H7 (cell line): ENCODE measurements around the gene LNX1. TPM values are rescaled to one million over a fixed set of nuclear protein-coding genes. Genes with fewer than 3 reads are reported as not detected.

ENCODE experiments used
- DNase-seq: peaks from one replicate; pipeline ENCODE4 v3.0.0; 2012
- H3K27me3 ChIP-seq: 2 replicates; pipeline ENCODE4 v1.6.0; 2011; ENCODE audit warnings: mild to moderate bottlenecking, low read length; ENCODE audit not compliant: control insufficient read depth, insufficient read depth
- H3K36me3 ChIP-seq: replicated peaks from 2 replicates; pipeline ENCODE4 v1.5.1; 2011; ENCODE audit warnings: low read length; ENCODE audit not compliant: control insufficient read depth, insufficient read depth
- H3K4me3 ChIP-seq: 2 replicates; pipeline ENCODE4 v1.5.1; 2011; ENCODE audit warnings: low read depth, mild to moderate bottlenecking, control low read depth, low read length, moderate library complexity; ENCODE audit not compliant: insufficient read depth
- total RNA-seq: library from RNA; depleted of rRNA; stranded (reverse); fragments of >200 nt; shearing (Covaris generic); gene quantifications from 2 replicates; pipeline ENCODE4 v1.2.3, GENCODE V29; 2014

The LNX1 gene
- total RNA-seq, 1 experiment from 2014 or later = 1.6 TPM

DNA sequence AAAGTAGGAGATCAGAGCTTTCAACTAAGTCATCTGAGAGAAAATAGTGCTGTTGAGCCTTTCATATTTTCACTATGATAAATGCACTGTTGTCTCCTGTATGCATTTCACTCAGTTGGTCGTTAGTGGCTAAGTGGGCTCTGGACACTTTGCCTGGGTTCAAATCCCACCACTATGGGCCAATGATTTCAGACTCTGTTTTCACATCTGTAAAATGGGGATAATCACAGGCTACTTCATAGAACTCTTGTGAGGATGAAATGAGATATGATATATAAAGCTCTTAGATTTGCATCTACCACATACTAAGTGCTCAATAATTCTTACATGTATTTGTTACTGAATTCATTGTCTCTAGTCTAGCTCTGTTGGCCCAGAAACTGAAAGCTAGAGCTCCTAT lies 16.8 kb downstream of the LNX1 start:
- Histone ChIP-seq H3K36me3 (no peaks in the 10 kb centered on the region), H3K27me3 (no peaks in the 10 kb centered on the region), H3K4me3 (no peak overlapping the region)
- DNase-seq = no peak

- H3K36me3 ChIP-seq = no peaks in the 10 kb centered on the region
- no peak overlapping the region for H3K4me3 ChIP-seq
- DNase-seq = no peak
- no peaks in the 10 kb centered on the region for H3K27me3 ChIP-seq
These were observed 17.6 kb downstream of the LNX1 start for GRCh38 chr4:53573696-53574095.

- DNase-seq = no peak
- Histone ChIP-seq H3K27me3 (no peaks in the 10 kb centered on the region), H3K36me3 (no peaks in the 10 kb centered on the region), H3K4me3 (no peak overlapping the region)
These were observed 18.7 kb downstream of the LNX1 start for GRCh38 chr4:53572600-53572994.

DNA sequence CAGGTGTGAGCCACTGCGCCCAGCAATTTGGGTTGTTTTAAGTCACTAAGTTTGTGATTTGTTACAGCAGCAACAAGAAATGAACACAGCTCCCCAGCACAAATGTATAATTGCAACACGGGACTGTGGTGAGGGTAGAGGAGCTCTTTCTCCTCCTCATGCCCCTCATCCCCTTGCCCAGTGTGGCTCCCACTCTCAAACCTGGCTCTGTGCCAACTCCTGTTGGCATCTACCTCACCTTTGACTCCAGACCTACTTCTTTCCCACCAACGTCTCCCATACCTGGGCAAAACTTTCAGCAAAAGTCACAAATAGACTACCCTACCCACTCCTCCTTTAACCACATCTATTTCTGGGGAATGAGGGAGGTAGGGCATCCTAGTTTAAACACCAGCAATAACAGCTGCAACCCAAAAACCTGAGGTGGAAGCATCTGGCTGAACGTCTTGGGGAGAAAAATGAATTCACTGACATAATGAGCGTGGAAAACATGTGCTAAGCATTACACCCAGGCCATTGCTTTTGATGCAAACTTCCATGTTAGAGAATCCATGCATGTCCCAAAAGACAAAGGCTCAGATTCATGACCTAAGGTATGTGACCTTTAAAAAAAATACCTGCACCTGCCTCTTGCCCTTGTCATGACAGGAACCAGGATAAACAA lies 19.2 kb downstream of the LNX1 start:
- H3K27me3 ChIP-seq = no peaks in the 10 kb centered on the region
- no peak for DNase-seq
- H3K36me3 ChIP-seq = no peaks in the 10 kb centered on the region
- no peak overlapping the region for H3K4me3 ChIP-seq

- H3K4me3 ChIP-seq = no peak overlapping the region
- no peaks in the 10 kb centered on the region for H3K36me3 ChIP-seq
- no peak for DNase-seq
These were observed 27.5 kb downstream of the LNX1 start for GRCh38 chr4:53563824-53564223.

GRCh38 chr4:53562409-53562808 lies 28.9 kb downstream of the LNX1 start:
- H3K36me3 ChIP-seq = no peaks in the 10 kb centered on the region
- no peak for DNase-seq
- no peaks in the 10 kb centered on the region for H3K27me3 ChIP-seq
- no peak overlapping the region for H3K4me3 ChIP-seq

More at GRCh38 chr4:53563824-53564223, 27.5 kb downstream of the LNX1 start:
- no peaks in the 10 kb centered on the region for H3K27me3 ChIP-seq

- Histone ChIP-seq H3K36me3 (no peaks in the 10 kb centered on the region), H3K4me3 (no peak overlapping the region), H3K27me3 (no peaks in the 10 kb centered on the region)
- DNase-seq = no peak
These were observed 32.2 kb downstream of the LNX1 start for GRCh38 chr4:53559021-53559620.

DNA sequence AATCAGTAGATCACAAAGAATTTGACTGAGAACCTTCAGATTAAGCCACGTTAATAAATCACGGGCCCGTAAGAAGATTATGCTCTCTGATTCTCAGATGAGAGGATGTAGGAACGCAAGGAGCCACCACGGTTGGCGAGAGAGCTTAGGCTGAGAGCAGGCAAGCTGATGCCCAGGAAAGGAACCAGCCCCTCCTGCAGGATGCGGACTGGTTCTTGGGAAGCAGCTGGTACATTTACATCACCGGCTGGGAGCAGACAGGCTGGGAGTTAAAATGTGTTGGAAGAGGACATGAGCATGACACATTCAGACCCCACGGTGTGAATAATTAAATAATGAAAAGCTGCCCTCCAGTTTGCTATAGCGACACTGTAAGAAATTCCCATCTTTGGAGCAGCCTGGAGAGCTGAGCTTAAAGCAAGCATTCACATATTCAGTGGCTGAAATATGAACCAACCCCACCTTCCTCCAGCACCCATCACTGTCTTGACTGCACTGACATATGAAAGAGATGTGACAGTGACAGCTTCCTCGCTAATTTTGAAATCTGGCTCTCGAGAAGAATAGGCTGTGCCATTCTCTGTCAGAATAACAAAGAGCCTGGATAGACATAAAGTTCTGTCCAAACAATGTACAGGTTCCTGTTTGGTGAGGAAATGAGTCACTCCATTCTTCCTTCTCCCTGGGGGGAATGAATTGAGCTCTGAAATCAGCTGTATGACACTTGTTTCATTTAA lies 33.1 kb downstream of the LNX1 start:
- Histone ChIP-seq H3K36me3 (no peaks in the 10 kb centered on the region), H3K4me3 (no peak overlapping the region), H3K27me3 (no peaks in the 10 kb centered on the region)
- no peak for DNase-seq

DNA sequence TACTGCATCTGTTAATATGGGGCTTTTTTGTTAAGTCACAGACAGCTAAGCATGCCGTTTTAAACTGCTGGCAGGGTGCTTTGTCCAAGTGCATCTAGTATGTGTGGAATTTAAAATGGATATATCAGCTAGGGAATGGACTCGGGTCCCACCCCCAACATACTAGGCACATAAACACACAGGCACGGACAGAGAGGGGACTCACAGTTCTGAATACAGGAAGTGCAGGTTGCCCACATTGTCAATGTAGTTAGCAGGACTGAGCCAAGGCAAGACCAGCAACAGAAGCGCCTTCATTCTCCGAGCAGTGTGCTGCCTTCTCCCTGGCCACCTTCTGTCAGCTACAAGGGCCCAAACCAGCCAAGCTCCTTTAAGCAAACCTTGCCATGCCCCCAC lies 33.6 kb downstream of the LNX1 start:
- no peak overlapping the region for H3K4me3 ChIP-seq
- H3K36me3 ChIP-seq = no peaks in the 10 kb centered on the region
- H3K27me3 ChIP-seq = no peaks in the 10 kb centered on the region
- no peak for DNase-seq

DNA sequence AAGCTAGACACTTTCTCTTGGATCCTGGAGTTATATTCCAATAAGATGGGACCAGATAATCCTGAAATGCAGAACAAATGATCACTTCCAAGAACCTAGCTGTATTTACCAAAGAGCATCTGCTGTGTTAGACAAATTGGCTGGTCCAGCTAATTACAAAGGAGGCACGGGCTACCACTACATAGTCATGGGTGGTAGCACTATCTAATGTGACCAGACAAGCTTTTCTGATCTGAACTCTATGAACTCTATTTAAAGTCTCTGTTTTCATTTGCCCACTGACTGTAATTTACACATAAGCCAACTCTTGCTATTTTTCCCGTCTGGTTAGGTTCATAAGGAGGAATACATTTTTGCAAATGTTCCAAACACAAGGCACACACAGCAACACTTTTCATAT lies 34.6 kb downstream of the LNX1 start:
- Histone ChIP-seq H3K36me3 (no peaks in the 10 kb centered on the region), H3K27me3 (no peaks in the 10 kb centered on the region), H3K4me3 (no peak overlapping the region)
- no peak for DNase-seq

DNA sequence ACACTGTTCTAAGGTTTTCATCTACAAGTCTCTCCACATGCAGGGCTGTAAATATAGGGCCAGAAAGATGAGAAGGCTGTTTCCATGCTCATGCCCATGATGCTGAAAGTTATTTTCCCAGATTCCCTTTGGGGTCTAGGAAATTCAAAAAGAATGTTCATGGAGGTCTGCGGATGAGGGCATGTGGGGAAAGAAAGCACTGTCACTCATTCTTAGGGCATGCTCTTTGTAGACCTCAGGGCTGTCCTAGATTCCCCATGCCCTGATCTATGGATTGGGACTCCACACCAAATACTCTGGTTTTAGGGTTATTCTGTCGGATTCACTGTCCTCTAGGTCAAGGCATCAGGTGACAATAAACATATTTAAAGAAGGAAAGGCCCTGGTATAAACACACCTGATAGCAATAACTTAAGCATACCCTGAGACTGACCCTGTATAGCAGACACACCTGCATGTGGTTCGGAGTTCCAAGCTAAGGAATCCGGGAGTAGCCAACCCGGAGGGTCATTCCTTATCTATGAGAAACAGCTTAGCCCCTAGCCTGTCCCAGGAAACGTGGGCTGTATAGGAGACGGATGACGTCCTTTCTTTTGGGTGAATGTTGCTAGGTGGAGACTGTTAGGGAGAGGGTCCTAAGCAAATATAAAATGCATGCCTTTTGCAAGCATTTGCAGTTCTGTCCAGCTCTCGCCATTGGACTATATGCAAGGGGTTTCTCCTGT lies 37.6 kb downstream of the LNX1 start:
- no peak for DNase-seq
- H3K27me3 ChIP-seq = no peaks in the 10 kb centered on the region
- H3K4me3 ChIP-seq = no peak overlapping the region
- H3K36me3 ChIP-seq = no peaks in the 10 kb centered on the region

DNA sequence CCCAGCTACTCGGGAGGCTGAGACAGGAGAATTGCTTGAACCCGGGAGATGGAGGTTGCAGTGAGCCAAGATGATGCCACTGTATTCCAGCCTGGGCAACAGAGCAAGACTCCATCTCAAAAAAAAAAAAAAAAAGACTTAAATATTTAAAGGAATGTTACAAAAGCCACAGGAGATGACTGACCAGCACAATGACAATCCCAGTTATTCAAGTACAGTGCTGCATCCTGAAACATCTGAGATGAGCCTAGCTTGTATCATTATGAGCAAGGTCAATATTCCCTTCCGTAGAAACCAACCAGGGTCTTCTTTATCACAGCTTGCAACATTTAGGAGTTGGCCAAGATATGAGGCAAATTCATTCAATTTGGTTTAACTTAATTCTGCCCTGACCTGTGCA lies 38.6 kb downstream of the LNX1 start:
- H3K4me3 ChIP-seq = no peak overlapping the region
- H3K27me3 ChIP-seq = no peaks in the 10 kb centered on the region
- no peak for DNase-seq
- no peaks in the 10 kb centered on the region for H3K36me3 ChIP-seq

GRCh38 chr4:53551958-53552357 lies 39.3 kb downstream of the LNX1 start:
- H3K27me3 ChIP-seq = no peaks in the 10 kb centered on the region
- DNase-seq = no peak
- H3K4me3 ChIP-seq = no peak overlapping the region
- H3K36me3 ChIP-seq = no peaks in the 10 kb centered on the region

DNA sequence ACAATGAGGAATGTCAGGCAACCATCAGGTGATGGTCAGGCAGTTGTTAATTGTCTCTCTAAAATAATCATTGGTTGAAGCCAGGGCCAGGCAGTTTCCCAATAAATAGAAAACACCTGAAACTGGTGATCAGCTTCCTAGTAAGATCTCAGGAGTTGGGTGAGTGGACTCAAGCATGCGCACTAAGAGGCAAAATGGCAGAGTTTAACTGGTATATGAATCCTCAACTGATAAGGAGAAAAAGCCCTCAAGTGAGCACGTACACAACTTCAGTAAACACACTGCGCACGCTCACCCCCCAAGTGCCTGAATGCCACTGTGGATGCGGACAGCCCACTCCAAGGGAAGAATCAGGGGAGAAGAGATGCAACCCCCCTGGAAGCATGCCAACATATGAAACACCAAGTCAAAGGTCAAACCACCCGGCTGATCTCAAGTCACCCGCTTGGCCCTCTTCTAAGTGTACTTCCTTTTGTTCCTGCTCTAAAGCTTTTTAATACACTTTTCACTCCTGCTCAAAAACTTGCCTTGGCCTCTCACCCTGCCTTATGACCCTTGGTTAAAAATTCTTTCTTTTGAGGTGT lies 39.9 kb downstream of the LNX1 start:
- Histone ChIP-seq H3K4me3 (no peak overlapping the region), H3K36me3 (no peaks in the 10 kb centered on the region), H3K27me3 (no peaks in the 10 kb centered on the region)
- DNase-seq = no peak
